ENCODE data around the gene CDK14.

Gene CDK14

DNA sequence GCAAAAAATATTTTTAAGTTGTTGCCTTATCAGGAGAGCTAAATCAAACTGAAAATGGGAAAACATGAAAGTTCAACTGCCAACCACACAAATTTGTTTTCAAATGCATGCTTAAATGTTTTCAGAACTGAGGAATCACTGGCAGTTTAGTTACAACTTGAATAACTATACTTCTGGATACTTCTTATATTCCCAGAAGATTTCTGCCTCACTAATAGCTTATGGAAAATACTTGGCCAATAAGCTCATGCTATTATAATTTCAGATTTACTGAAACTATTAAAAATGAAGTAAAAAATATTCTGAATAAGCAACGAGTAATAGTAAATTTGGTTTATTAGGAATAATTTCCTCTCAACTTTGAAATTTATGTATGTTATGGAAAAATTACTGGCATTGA lies 222.2 kb downstream of the CDK14 start:
- DNase-seq, result no peak

GRCh38 chr7:90821961-90822620 lies 226.0 kb downstream of the CDK14 start:
- DNase-seq, result no peak

DNA sequence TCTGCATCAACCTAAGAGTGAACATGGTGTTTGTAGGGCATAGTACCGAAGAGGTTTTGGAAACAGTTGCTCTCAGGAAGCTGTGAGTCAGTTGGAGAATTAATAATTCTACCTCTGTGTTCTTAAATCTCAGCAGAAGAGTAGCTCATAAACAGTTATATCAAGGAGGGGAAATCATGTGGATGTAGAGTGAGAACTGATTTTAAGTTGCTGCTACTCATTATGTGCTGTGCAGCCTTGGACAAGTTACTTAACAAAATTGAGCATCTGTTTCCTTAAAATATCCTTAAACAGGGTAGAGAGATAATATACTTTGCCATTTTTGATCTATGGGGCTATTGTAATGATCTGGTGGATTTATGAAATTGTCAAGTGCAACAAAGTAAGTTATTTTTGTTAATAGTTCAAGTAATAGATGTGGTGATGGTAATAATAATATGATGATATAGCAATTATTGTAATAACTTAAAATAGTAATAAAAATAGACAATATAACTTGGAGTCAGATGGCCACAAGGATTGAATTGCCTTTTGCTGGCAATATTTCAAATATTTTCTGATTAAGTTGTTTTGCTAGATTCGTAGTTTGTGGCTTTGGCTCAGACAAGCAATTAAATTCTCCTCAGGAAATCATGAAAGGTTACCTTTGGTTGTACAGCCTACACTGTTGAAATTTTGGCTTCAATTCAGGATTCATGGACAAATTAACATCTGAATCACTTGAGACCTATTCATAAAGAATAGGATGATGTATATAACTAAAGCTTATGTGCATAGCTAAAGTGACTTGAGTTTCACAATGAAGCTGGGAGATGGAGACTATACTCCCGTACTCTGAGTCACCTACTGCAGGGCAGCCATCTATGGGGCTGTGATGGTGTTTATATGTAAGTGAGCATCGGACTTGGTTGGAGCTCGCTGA lies 228.5 kb downstream of the CDK14 start:
- no peak for DNase-seq

DNA sequence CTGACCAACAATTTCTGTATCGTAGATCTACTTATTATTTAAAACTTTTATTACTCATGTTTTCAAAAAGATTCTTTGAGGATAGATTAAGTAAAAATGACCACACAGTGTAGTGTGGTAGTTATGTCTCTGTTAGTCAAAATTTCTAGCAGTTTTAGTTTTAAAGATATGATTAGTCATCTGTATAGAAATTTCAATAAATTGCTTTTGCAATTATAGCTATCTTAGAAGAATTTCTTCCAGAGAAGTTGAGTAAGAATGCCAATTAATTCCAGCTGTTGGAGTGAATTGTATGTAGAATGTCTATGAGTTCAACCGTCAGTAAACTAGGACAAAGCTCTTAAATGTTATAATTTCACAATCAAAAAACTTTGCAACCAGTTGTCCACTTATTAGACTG lies 229.7 kb downstream of the CDK14 start:
- no peak for DNase-seq

- no peak for DNase-seq
Observed at GRCh38 chr7:90828601-90829000, 232.5 kb downstream of the CDK14 start.

GRCh38 chr7:90830308-90830707 lies 234.2 kb downstream of the CDK14 start:
- no peak for DNase-seq

DNA sequence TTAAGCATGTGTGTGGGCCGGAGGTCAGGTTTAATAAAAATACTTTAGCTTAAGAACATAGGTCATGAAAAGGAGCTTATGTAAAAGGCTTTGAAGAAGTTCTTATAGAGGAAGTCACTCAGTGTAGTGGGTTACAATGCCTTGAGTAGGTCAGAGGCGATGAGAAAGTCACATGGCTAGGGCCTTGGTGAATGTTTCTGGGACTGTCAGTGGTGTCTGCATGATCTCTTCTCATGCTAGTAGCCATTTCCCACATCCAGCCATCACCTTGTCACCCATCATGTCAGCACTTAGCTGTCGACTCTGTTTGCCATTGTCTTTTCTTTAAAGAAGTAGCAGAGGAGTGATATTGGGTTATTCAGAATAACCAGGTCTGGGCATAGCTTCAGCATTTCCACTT lies 236.6 kb downstream of the CDK14 start:
- no peak for DNase-seq

- DNase-seq, result no peak
Observed at GRCh38 chr7:90833443-90833842, 237.3 kb downstream of the CDK14 start.

DNA sequence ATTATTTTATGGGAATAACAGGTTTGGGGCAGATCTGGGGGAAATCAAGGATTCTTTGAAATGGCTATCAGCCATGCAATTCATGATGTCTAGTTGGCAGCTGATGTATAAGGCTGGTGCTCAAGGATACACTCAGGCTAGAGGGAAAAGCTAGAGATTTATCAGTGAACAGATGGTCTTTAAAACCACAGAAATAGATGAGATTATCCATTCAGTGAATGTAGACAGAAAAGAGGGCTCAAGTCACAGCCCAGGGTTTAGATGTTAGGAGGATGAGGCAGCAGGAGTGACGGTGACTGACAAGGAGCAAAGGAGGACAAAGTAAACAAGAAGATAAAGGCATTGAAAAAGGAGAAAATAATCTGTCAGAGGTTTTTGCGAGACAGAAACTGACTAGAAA lies 238.7 kb downstream of the CDK14 start:
- no peak for DNase-seq

DNA sequence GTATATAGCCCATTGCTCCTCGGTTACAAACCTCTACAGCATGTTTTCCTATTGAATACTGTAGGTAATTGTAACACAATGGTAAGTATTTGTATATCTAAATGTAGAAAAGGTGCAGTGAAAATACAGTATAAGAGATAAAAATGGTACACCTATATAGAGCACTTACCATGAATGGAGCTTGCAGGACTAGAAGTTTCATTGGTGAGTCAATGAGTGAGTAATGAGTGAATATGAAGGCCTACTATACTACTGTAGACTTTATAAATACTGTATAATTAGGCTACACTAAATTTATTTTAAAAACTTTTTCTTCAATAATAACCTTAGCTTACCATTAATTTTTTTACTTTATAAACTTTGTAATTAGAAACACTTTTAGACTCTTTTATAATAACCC lies 239.7 kb downstream of the CDK14 start:
- no peak for DNase-seq

GRCh38 chr7:90836937-90837336 lies 240.8 kb downstream of the CDK14 start:
- DNase-seq, result no peak

DNA sequence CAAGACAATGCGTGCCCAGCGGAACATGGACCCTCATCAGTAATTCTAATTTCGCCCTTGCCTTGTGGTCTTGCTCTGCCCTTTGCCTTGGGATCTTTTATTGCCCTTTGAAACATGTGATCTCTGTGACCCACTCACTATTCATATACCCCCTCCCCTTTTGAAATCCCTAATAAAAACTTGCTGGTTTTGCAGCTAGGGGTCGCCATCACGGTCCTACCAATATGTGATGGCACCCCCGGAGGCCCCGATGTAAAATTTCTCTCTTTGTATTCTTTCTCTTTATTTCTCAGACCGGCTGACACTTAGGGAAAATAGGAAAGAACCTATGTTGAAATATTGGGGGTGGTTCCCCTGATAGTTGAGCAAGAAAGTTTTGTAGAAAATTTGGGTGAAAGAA lies 242.7 kb downstream of the CDK14 start:
- no peak for DNase-seq

DNA sequence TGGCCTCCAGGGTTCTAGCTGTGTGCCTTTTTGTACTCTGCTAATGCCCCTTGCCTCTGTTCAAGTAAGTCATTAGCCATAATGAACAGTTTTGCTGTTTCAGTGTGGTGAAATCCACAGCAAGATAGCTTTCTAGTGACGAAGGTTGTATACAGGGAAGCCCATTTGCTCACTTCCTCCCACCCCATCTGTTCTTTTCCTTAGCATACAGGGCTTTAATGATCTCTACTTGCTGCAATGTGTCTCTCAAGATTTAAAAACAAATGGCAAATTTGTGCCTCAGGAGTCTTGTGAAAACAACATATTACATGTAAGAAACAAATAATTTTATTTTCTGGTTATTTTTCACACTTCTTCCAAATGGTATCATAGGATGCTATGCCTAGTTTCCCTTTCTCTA lies 243.2 kb downstream of the CDK14 start:
- no peak for DNase-seq

DNA sequence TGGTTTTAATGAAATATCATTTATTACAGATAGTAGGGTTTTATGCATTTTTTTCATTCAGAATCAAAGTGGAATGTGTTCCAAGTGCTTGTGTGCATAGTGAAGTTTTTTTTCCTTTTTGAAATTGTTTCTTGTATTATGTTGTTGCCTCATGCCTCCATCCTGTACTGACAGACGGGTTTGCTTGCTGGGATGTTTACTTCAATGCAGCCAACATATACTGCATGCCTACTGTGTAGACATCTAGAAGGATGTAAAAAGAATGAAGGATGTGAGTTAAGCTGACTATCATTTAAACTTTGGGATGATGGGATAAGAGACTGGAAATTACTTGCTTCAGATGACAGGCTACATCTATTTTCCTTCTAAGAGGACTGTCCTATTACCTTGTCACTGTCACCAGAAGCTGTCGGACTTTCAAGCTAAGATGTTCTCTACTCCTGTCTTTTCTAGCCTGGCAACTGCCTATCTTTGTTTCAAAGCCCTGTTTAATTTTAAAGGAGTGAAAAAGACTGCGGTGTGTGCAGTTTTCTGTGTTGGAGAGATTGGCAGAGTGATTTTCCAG lies 243.7 kb downstream of the CDK14 start:
- no peak for DNase-seq

DNA sequence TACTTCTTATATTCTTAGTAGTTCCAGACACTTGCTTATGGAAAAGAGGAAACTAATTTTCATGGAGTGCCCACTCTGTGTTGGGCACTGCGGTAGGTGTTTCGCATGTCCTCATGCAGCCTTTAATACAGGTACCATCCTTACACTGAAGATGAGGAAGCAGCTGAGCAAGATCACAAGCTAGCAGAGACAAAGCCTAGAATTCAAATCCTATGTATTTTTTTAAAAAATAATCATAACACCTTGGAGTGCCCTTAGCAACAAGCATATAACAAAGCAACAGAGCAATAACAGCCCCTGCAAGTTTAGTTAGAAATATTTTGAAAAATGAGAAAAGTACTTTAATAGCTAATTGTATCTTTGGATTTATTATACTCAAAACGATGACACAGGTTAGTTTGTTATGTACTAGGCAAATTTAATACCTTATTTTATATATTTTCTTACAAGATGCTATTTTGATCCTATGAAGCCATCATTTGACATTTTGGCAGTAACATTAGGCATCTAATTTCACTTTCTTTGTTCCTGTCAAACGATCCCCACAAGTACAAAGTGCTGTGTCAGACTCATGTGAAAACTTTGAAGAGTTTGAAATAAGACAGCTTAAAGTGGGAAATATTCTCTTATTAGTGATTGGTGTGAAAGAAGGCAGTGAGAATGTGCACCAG lies 245.8 kb downstream of the CDK14 start:
- no peak for DNase-seq

DNA sequence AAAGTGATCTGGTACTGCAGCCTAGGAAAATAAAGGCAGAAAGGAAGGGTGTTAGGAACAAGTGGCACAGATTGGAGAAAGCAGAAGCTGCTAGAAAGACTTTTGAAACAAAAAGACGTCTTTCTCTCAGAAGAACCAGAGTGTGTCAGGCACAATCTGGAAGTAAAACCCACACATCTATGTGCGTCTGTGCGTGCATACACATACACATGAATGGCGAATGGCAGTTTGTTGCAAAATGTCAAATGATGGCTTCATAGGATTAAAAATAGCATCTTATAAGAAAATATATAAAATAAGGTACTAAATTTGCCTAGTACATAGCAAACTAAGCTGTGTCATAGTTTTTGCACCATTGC lies 246.3 kb downstream of the CDK14 start:
- DNase-seq, result no peak

DNA sequence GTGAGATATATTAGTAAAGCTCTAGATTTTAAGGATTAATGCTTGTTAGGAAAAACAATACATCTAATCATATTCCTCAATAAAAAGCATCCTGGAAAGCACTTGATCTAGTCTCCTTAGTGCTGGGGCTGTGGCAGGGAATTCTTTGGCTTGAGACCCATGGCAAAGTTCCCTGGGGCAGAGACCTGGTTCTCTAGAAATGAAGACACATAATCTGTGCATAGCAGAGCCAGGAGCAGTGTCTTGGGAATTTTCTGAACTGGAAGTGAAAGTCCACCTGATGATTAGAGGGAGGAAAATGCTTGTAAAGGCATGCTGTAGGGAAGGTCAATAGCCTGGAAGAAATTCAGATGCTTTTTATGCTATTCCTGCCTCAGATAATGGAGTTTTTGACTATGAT lies 247.4 kb downstream of the CDK14 start:
- DNase-seq, result no peak

DNA sequence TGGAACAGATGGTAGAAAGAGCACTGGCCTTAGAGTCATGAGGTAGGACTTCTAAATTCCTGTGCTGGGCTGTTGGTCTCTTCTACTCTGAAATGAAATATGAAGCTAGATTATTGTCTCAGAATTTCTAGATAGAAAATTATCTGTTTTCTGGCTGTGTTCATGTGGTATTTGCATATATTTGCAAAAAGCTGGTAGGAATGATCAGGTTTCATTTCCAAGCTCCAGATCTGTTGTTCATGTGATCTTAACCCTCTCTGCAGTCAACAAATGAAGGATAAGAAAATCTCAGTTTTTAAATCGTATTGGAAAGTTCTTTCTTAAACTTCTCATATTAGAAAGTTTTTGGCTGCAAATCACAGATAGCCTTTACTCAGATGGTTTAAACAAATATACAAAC lies 248.3 kb downstream of the CDK14 start:
- DNase-seq, result no peak

GRCh38 chr7:90846192-90846591 lies 250.1 kb downstream of the CDK14 start:
- DNase-seq, result no peak

DNA sequence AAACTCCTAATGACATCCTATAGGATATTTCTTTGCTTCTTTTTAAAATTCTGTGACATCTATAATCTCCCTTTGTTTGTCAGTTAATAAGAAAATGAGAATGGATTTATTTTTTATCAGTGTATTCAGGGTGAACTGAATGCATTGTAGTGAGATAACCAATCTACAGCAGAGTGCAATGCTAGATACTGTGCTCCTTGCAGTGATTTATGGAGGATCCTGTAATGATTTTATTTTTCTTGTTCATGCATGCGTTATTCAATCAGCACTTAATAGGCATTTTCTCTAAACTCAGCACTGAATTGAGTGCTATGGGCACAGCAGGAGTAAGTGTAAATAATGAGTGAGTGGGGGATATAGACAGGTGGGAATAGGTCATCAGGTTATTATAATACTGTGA lies 253.9 kb downstream of the CDK14 start:
- no peak for DNase-seq

DNA sequence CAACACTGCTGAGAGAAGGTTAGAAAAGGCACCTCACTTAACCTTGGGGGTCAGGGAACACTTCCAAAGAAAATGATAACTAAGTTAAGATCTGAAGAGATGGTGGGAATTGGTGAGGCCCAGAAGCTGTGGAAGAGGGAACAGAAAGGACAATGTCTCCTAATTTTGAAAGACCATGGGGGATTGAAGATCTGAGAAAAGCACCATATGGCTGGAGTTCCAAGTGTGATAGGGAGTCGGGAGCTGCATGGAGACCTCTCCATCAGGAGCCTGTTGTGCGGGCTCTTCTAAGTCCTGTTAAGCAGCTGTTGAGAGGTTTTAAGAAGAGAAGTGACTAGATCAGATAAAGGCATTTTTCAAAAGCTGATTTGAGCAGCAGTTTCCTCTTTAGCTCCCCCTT lies 254.3 kb downstream of the CDK14 start:
- no peak for DNase-seq

GRCh38 chr7:90853205-90853604 lies 257.1 kb downstream of the CDK14 start:
- no peak for DNase-seq

DNA sequence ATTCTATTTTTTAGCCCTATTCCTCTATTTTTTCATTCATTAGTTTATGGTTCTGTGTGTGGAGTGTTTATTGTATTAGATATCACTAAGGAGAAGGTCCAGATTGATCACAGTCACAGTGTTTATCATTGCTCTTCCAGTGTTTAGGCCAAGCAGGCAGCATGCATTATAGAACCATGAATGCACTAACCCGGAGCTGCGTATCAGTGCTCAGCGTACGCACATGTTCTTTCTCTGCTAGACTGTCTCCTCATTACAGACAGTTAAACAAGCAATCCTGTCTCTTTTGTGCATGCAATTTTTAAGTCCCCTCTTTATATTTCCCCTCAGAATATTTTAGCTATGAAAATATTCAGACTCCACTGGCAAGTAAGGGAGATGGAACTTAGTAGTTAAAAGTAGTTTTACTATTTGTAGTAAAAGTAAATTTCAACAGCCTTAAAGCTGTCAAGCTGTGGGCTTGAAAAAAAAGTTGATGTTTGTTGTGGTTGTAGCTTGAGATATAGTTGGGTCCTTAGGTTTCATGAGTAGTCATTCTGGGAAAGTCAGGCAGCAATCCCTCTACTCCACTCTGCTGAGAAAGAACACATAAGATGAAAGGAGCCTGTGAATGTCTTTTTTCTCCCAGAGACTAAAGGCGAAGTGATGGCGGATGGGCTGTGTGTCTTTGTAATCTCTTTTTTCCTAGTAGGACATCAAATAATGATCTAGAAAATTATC lies 260.4 kb downstream of the CDK14 start:
- no peak for DNase-seq

Measured in SHP77 treated with DMSO at 0.1 percent for 48 hours (cell line).